ENCODE measurements around the gene ADGRG6.

DNA sequence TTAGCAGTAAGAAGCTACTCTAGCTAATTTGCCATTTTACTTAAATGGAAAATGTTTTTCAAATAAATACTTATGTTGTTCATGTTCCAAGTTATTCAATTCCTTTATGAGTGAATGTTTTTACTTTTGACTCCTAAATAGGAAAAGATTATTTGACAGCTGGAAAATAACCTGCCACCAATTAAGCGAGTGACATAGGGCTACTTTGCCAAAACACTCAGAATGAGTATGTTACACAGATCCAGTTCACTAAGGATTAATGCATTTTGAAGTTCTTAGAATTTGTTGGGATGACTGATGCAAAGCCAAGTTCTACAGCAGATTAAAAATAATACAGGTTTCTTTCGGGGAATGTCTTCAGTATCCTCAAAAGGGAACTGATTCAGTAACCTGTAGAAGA lies 144.4 kb downstream of the ADGRG6 start:
- TF ChIP-seq, protein P1, sequence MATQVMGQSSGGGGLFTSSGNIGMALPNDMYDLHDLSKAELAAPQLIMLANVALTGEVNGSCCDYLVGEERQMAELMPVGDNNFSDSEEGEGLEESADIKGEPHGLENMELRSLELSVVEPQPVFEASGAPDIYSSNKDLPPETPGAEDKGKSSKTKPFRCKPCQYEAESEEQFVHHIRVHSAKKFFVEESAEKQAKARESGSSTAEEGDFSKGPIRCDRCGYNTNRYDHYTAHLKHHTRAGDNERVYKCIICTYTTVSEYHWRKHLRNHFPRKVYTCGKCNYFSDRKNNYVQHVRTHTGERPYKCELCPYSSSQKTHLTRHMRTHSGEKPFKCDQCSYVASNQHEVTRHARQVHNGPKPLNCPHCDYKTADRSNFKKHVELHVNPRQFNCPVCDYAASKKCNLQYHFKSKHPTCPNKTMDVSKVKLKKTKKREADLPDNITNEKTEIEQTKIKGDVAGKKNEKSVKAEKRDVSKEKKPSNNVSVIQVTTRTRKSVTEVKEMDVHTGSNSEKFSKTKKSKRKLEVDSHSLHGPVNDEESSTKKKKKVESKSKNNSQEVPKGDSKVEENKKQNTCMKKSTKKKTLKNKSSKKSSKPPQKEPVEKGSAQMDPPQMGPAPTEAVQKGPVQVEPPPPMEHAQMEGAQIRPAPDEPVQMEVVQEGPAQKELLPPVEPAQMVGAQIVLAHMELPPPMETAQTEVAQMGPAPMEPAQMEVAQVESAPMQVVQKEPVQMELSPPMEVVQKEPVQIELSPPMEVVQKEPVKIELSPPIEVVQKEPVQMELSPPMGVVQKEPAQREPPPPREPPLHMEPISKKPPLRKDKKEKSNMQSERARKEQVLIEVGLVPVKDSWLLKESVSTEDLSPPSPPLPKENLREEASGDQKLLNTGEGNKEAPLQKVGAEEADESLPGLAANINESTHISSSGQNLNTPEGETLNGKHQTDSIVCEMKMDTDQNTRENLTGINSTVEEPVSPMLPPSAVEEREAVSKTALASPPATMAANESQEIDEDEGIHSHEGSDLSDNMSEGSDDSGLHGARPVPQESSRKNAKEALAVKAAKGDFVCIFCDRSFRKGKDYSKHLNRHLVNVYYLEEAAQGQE (IDR thresholded peaks at IDR 0.05; ENCODE audit: insufficient read depth in 1 of 2, low read depth in 2 of 2, low read length in 2 of 2) = no peak
- no peak for TF ChIP-seq POLR2AphosphoS5 (IDR thresholded peaks at IDR 0.05; ENCODE audit: low read depth, low read length)
